A549 (cell line): ENCODE measurements around the gene ARHGEF1.

Source experiments
- CEBPB ChIP-seq, 2 experiments: fragments of >200 bp in 1 of 2; sonication (Bioruptor Twin) in 1 of 2; formaldehyde crosslinking in 1 of 2; IDR thresholded peaks; 2 replicates each; pipeline ENCODE4 v1.6.1; 2012 to 2016
- CHD2 ChIP-seq: fragments of 150-350 bp; IDR thresholded peaks from 2 replicates; pipeline ENCODE4 v1.6.1; 2014; ENCODE audit warnings: low read length; ENCODE audit not compliant: partially characterized antibody
- JUN ChIP-seq, 2 experiments: fragments of >200 bp; sonication (Bioruptor Twin); formaldehyde crosslinking; IDR thresholded peaks; 2 replicates in 1 of 2; 3 replicates in 1 of 2; pipeline ENCODE4 v1.6.1; 2016 to 2017
- NFE2L2 ChIP-seq: fragments of 150-350 bp; conservative IDR thresholded peaks from 2 replicates; pipeline ENCODE4 v1.6.1; 2014; ENCODE audit warnings: low read length
- RCOR1 ChIP-seq: fragments of 150-350 bp; IDR thresholded peaks from 2 replicates; pipeline ENCODE4 v1.6.1; 2014; ENCODE audit warnings: antibody characterized with exemption, low read length, low read depth
- RFX5 ChIP-seq: fragments of 450-650 bp; IDR thresholded peaks from 2 replicates; pipeline ENCODE4 v1.7.1; 2014; ENCODE audit warnings: antibody characterized with exemption, mild to moderate bottlenecking, moderate library complexity
- SREBF2 ChIP-seq: fragments of 450-650 bp; IDR thresholded peaks from 2 replicates; pipeline ENCODE4 v1.6.1; 2014; ENCODE audit warnings: mild to moderate bottlenecking, moderate library complexity
- TF ChIP-seq, protein P1 (sequence below): IDR thresholded peaks from 2 replicates; pipeline ENCODE4 v1.6.1; 2012
- TF ChIP-seq, protein P2 (sequence below): fragments of 250-450 bp; sonication (Bioruptor Pico); IDR thresholded peaks from 2 replicates; pipeline ENCODE4 v1.5.0; 2021; ENCODE audit warnings: mild to moderate bottlenecking, moderate library complexity, borderline replicate concordance
- TF ChIP-seq, protein P3 (sequence below): fragments of >200 bp; sonication (Bioruptor Twin); formaldehyde crosslinking; IDR thresholded peaks from 3 replicates; pipeline ENCODE4 v1.5.1; 2016

DNA sequence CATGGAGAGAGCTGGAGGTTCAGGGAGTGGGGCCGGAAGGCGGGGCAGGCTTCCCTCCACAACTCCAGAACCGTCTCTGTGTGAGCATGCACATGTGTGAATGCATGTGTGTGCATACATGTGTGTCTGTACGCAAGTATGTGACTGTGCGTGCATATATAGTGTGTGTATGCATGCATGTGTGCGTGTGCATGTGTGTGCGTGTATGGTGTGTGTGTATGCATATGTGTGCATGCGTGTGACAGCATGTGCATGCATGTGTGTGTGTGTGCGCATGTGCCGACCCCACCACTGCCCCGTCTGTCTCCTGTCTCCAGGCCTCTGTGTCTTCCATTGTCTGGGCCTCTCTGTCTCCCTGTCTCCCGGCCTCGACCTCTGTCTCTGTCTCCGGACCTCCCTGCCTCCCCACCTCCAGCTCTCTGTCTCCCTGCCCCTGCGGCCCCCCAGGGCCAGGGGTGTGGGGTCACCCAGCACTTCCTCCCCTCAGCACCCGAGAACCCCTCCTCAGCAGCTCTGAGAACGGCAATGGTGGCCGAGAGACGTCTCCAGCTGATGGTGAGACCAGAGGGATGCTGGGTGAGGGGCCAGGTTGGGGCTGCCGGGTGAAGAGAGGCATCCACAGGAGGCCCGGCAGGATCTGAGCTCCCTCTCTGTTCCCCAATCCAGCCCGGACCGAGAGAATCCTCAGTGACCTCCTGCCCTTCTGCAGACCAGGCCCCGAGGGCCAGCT, 22.5 kb downstream of the ARHGEF1 start:
- TF ChIP-seq NFE2L2 (no peak), JUN (IDR thresholded peaks at IDR 0.05) (no peak), SREBF2 (no peak), RCOR1 (no peak), RFX5 (no peak), CEBPB (IDR thresholded peaks at IDR 0.05) (no peak), CHD2 (no peak)
- TF ChIP-seq, protein P1, sequence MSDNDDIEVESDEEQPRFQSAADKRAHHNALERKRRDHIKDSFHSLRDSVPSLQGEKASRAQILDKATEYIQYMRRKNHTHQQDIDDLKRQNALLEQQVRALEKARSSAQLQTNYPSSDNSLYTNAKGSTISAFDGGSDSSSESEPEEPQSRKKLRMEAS = no peak
- TF ChIP-seq, protein P2, sequence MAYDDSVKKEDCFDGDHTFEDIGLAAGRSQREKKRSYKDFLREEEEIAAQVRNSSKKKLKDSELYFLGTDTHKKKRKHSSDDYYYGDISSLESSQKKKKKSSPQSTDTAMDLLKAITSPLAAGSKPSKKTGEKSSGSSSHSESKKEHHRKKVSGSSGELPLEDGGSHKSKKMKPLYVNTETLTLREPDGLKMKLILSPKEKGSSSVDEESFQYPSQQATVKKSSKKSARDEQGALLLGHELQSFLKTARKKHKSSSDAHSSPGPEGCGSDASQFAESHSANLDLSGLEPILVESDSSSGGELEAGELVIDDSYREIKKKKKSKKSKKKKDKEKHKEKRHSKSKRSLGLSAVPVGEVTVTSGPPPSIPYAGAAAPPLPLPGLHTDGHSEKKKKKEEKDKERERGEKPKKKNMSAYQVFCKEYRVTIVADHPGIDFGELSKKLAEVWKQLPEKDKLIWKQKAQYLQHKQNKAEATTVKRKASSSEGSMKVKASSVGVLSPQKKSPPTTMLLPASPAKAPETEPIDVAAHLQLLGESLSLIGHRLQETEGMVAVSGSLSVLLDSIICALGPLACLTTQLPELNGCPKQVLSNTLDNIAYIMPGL = no peak
- TF ChIP-seq, protein P3, sequence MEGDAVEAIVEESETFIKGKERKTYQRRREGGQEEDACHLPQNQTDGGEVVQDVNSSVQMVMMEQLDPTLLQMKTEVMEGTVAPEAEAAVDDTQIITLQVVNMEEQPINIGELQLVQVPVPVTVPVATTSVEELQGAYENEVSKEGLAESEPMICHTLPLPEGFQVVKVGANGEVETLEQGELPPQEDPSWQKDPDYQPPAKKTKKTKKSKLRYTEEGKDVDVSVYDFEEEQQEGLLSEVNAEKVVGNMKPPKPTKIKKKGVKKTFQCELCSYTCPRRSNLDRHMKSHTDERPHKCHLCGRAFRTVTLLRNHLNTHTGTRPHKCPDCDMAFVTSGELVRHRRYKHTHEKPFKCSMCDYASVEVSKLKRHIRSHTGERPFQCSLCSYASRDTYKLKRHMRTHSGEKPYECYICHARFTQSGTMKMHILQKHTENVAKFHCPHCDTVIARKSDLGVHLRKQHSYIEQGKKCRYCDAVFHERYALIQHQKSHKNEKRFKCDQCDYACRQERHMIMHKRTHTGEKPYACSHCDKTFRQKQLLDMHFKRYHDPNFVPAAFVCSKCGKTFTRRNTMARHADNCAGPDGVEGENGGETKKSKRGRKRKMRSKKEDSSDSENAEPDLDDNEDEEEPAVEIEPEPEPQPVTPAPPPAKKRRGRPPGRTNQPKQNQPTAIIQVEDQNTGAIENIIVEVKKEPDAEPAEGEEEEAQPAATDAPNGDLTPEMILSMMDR = no peak
